ENCODE measurements around the gene SBNO1.
"Not testable (repeated sequence)": the region's sequence is repeated elsewhere in the genome, so short reads cannot be mapped to it uniquely, and the experiment has no call there.

Gene SBNO1

DNA sequence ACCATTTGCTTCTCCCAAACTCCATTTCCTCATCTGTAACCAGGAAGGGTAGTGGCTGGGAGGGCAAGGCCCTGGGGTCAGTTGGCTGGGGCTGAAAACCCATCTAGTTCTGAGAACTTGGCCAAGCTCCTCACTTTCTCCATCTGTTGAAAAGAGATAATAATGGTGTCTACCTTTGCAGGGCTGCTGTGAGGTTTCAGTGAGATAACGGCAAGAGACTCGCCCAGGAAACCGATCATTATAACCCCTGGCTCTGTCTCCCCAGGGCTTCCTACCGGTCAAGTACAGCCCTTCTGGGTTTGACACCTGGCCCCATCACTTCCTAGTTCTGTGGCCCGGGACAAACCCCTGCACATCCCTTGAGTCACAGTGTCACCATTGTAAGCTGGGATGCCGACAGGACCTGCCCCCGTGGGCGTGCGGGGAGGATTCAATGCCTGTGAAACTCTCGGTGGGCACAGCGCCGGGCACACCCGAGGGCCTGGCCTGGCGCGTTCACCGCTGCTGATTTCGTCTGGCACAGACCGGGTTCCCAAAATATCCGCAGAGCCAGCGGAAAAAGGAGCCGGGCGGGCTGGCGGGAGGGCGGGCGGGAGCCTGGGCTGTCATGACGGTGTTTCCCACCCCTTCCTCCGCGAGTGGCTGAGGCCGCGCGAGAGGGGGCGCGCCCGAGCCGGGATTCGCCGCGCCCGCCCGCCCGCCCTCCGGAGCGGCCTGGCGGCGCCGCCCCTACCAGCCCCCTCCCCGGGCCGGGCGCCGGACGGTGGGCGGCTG, 23.7 kb upstream of the SBNO1 start:
- DNase-seq: no peak

DNA sequence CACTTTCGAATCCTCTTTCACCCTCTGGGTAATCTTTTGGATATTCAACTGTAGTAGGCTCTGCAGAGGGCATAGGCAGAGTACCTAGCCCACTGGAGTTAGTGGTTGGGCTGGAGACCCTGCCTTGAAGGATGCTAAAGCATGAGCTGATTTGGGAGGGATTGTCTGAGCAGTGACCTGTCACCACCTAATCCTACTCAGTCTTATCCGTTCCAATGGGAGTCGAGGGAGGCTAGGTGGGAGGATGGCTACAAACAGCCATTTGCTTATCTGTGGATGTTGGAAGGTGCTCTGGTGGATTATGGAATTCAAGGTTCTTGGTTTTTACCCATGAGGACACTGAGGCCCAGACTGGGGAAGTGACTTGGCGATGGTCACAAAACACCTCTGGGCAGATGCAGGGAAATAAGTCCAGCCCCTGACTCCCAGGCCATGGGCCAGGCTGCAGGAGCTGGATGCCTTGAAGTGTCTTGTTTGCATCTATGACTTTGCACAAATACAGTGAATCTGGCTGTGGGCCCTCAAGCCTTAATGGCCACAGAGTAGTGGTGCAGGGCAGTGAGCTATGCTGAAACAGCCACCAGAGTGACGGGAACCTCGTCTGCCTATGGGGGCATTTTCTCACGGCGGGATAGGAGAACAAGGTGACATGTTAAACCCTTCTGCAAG, 23.0 kb upstream of the SBNO1 start:
- no peak for DNase-seq

GRCh38 chr12:123385536-123385935, 20.9 kb upstream of the SBNO1 start:
- not testable (repeated sequence) for DNase-seq

DNA sequence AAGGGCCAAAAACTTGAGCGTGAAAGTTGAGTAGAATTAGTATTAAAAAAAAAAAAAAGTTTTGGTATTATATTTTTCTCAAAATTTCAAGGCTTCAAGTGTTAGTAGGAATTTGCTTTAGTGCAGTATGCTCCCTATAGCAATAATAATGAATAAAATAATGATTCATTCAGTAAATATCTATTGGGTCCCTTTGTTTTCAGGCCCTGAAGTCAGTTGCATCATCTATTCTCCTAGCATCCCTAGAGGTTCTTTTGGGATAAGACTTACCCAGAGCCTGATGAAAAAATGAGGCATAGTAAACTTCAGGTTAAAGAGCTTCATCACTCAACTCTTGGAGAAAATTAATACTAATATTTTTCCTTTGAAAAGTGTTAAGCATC, 20.3 kb upstream of the SBNO1 start:
- no peak for DNase-seq

- DNase-seq: no peak
Observed at GRCh38 chr12:123384318-123384993, 19.8 kb upstream of the SBNO1 start.

- no peak for DNase-seq
Observed at GRCh38 chr12:123382684-123383083, 18.0 kb upstream of the SBNO1 start.

DNA sequence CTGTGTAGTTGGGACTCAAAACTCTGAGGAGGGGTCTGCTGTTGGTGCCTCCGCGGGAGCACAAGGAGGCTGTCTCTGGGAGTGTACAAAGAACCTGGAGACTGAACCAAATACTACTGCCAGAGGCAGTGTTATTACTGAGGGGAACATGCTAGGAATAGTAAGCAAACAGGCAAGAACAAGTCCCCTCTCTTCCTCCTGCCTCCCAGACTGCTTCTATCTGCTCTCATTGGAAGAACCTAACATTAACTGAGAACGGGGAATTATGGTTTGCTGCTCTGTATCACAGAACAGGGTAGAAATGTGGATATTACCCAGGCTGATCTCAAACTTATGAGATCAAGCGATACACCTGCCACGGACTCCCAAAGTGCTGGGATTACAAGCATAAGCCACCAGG, 14.7 kb upstream of the SBNO1 start:
- no peak for DNase-seq

DNA sequence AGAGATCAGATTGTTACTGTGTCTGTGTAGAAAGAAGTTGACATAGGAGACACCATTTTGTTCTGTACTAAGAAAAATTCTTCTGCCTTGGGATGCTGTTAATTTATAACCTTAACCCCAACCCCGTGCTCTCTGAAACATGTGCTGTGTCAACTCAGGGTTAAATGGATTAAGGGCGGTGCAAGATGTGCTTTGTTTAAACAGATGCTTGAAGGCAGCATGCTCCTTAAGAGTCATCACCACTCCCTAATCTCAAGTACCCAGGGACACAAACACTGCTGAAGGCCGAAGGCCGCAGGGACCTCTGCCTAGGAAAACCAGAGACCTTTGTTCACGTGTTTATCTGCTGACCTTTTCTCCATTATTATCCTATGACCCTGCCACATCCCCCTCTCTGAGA, 7.8 kb upstream of the SBNO1 start:
- DNase-seq: not testable (repeated sequence)

DNA sequence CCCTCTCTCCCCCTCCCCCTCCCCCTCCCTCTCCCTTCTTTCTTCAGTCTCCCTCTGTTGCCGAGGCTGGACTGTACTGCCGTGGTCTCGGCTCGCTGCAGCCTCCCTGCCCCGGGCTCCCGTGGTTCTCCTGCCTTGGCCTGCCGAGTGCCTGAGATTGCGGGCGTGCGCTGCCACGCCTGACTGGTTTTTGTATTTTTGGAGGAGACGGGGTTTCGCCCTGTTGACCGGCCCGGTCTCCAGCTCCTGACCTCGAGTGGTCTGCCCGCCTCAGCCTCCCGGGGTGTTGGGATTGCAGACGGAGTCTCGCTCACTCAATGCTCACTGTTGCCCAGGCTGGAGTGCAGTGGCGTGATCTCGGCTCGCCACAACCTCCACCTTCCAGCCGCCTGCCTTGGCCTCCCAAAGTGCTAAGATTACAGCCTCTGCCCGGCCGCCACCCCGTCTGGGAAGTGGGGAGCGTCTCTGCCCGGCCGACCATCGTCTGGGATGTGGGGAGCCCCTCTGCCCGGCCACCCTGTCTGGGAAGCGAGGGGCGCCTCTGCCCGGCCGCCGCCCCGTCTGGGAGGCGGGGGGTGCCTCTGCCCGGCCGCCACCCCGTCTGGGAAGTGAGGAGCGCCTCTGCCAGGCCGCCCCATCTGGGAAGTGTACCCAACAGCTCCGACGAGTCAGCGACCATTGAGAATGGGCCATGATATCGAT, 7.2 kb upstream of the SBNO1 start:
- DNase-seq: not testable (repeated sequence)

DNA sequence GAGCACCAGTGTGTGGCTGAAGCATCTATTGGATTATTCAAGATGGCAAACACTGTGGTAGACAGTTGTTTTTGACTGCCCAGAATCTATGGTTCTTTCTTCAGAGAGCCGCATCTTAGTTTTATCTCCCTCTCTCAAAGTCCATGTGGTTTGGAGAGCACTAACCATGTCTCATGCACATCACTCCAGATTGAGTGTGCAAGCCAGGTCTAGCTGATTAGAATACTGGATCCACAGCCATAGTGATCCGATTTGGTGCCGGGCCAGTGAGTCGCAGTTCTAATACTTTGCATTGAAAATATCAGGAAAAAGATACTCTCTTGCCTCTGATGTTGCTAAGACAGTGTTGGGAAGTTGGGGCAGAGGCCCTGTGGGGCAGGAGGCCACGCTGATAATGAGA, 4.6 kb upstream of the SBNO1 start:
- DNase-seq: no peak

- DNase-seq: not testable (repeated sequence)
Observed at GRCh38 chr12:123368431-123368830, 3.8 kb upstream of the SBNO1 start.

DNA sequence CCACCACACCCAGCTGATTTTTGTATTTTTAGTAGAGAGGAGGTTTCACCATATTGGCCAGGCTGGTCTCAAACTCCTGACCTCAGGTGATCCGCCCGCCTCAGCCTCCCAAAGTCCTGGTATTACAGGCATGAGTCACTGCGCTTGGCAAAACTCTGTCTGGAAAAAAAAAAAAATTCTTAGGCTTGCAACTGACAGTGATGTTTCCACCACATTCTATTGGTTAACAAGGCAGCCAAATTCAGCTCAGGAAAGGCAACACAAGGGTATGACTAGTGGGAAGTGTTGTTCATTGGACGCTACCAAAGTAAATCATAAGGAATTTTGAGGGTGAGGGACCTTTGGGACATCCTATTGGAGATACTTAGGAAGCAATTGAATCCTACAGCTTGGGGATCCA, 2.9 kb upstream of the SBNO1 start:
- no peak for DNase-seq

- peak; percentile 96 for DNase-seq
Observed at GRCh38 chr12:123365025-123365917, 624 bp upstream of the SBNO1 start.

DNA sequence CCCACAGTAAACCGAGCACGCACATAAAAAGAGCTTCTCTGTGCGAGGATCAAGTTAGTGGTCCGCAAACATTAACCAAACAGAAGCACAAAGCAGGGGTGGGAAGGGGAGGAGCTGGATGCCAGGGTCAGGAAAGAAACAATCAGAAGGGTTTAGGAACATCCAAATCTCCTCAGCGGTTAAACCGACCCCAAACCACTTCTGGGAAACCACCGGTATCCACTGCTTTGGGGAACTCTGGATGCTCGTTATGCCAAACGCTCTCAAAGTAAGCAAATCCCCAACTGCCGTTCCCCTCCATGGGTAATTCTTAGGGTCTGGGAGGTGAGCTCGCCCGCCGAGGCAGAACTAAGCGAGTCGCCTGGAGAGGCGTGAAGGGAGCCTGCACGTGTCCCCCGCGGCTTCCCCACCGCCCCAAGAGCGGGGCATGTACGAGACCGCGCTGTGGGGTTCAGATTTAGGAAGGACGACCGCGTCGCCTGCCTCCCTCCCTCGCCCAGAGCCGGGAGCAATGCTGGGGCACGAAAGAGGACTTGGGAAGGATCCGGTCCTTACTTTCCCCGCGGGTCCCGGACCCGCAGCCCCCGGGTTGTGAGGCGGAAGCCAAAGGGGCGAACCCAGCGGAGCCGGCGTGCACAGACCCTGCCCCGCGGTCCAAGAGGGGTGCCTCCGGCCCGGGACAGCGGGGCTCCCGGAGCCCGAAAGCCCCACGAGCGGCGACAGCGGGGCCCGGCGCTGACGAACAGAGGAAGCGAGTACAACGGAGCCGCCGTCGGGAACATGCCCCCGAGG, 711 bp downstream of the SBNO1 start:
- DNase-seq: no peak

- no peak for DNase-seq
Observed at GRCh38 chr12:123363390-123363739, 1.3 kb downstream of the SBNO1 start.

DNA sequence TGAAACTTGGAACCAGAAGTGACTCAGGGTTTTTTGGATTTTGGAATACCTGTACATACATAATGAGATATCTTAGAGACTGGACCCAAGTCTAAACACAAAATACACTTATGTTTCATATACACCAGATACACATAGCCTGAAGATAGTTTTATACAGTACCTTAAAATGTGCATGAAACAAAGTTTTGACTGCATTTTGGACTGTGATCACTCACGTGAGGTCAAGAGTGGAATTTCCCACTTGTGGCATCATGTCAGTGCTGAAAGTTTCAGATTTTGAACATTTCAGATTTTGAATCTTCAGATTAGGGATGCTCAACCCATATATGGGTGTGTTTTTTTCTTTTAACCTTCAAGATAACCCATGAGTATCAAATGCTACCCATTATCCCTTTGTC, 6.6 kb downstream of the SBNO1 start:
- no peak for DNase-seq

- DNase-seq: no peak
Observed at GRCh38 chr12:123356159-123356670, 8.4 kb downstream of the SBNO1 start.

GRCh38 chr12:123354600-123354999, 10.0 kb downstream of the SBNO1 start:
- DNase-seq: no peak

- no peak for DNase-seq
Observed at GRCh38 chr12:123351349-123351748, 13.3 kb downstream of the SBNO1 start.

GRCh38 chr12:123346946-123347345, 17.7 kb downstream of the SBNO1 start:
- no peak for DNase-seq

GRCh38 chr12:123344086-123344485, 20.6 kb downstream of the SBNO1 start:
- no peak for DNase-seq
